SK-N-SH treated with all-trans-retinoic acid at 6 μM for 48 hours (cell line): Measurements from ENCODE around the gene PRDM11.

Experiments used
- ATAC-seq: fragments of 200-7000 bp; cut with Tn5 transposase; 3 replicates; pipeline ENCODE4 v1.9.1; 2020; ENCODE audit warnings: mild to moderate bottlenecking, moderate library complexity
- BACH2 ChIP-seq: fragments of 250-450 bp; sonication (Bioruptor Pico); IDR thresholded peaks from 2 replicates; pipeline ENCODE4 v1.9.0; 2021; ENCODE audit warnings: mild to moderate bottlenecking, borderline replicate concordance
- CREB5 ChIP-seq: fragments of 250-450 bp; sonication (Bioruptor Pico); IDR thresholded peaks from 2 replicates; pipeline ENCODE4 v1.5.1; 2020; ENCODE audit warnings: low read depth, mild to moderate bottlenecking, moderate library complexity
- ESRRG ChIP-seq: fragments of 250-450 bp; sonication (Bioruptor Pico); IDR thresholded peaks from 2 replicates; pipeline ENCODE4 v1.6.1; 2021; ENCODE audit warnings: mild to moderate bottlenecking
- GLIS3 ChIP-seq: fragments of 250-450 bp; sonication (Bioruptor Pico); IDR thresholded peaks from 2 replicates; pipeline ENCODE4 v1.5.0; 2020; ENCODE audit warnings: mild to moderate bottlenecking, moderate library complexity
- ISL1 ChIP-seq: fragments of 250-450 bp; sonication (Bioruptor Pico); IDR thresholded peaks from 2 replicates; pipeline ENCODE4 v2.1.2; 2022; ENCODE audit warnings: mild to moderate bottlenecking, moderate library complexity
- POU6F1 ChIP-seq: fragments of 250-450 bp; sonication (Bioruptor Pico); IDR thresholded peaks from 2 replicates; pipeline ENCODE4 v1.8.0; 2021; ENCODE audit warnings: low read depth, mild to moderate bottlenecking, moderate library complexity, borderline replicate concordance
- PPARA ChIP-seq: fragments of 250-450 bp; sonication (Bioruptor Pico); IDR thresholded peaks from 2 replicates; pipeline ENCODE4 v1.5.0; 2020; ENCODE audit warnings: mild to moderate bottlenecking, borderline replicate concordance
- RARB ChIP-seq: fragments of 250-450 bp; sonication (Bioruptor Pico); IDR thresholded peaks from 2 replicates; pipeline ENCODE4 v1.8.0; 2021; ENCODE audit warnings: mild to moderate bottlenecking, moderate library complexity
- TCF4 ChIP-seq: fragments of 250-450 bp; sonication (Bioruptor Pico); IDR thresholded peaks from 2 replicates; pipeline ENCODE4 v1.8.0; 2021; ENCODE audit warnings: mild to moderate bottlenecking, moderate library complexity, borderline replicate concordance
- ZC3H10 ChIP-seq: fragments of 250-450 bp; sonication (Bioruptor Pico); IDR thresholded peaks from 2 replicates; pipeline ENCODE4 v1.5.1; 2021; ENCODE audit warnings: mild to moderate bottlenecking, moderate library complexity
- ZFP3 ChIP-seq: fragments of 250-450 bp; sonication (Bioruptor Pico); IDR thresholded peaks from 2 replicates; pipeline ENCODE4 v1.5.0; 2020; ENCODE audit warnings: mild to moderate bottlenecking, moderate library complexity
- ZFP30 ChIP-seq: fragments of 450-650 bp; formaldehyde crosslinking; IDR thresholded peaks from 2 replicates; pipeline ENCODE4 v1.5.0; 2022; ENCODE audit warnings: mild to moderate bottlenecking, moderate library complexity
- TF ChIP-seq, protein P1 (sequence below): fragments of 250-450 bp; sonication (Bioruptor Pico); IDR thresholded peaks from 2 replicates; pipeline ENCODE4 v1.8.0; 2020; ENCODE audit warnings: mild to moderate bottlenecking, moderate library complexity, borderline replicate concordance
- TF ChIP-seq, protein P2 (sequence below): fragments of 250-450 bp; sonication (Bioruptor Pico); IDR thresholded peaks from 2 replicates; pipeline ENCODE4 v1.5.1; 2021; ENCODE audit warnings: mild to moderate bottlenecking, moderate library complexity
- TF ChIP-seq, protein P3 (sequence below): fragments of 250-450 bp; sonication (Bioruptor Pico); IDR thresholded peaks from 2 replicates; pipeline ENCODE4 v1.5.0; 2020; ENCODE audit warnings: mild to moderate bottlenecking, moderate library complexity

PRDM11 gene

DNA sequence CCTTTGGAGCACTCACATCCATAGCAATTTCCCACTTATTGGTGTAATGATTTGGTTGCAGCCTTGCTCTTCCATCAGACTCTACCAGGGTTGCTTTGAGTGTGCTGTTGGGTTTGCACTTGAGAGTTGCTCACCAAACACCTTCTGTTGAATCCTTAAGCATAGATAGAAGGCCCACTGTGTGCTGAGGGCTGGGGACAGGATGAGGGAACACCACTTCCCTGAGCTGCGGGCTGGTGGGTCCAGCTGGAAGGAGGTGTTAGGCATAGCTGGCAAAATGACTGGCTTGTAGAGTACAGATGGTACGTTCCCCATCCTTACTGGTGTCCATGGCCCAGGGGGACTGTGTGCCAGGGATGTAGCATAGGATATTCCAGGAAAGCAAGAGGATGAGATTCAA lies 3.9 kb downstream of the PRDM11 start:
- TF ChIP-seq, protein P1, sequence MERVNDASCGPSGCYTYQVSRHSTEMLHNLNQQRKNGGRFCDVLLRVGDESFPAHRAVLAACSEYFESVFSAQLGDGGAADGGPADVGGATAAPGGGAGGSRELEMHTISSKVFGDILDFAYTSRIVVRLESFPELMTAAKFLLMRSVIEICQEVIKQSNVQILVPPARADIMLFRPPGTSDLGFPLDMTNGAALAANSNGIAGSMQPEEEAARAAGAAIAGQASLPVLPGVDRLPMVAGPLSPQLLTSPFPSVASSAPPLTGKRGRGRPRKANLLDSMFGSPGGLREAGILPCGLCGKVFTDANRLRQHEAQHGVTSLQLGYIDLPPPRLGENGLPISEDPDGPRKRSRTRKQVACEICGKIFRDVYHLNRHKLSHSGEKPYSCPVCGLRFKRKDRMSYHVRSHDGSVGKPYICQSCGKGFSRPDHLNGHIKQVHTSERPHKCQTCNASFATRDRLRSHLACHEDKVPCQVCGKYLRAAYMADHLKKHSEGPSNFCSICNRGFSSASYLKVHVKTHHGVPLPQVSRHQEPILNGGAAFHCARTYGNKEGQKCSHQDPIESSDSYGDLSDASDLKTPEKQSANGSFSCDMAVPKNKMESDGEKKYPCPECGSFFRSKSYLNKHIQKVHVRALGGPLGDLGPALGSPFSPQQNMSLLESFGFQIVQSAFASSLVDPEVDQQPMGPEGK (CRISPR knock-in tag) = no peak
- TF ChIP-seq BACH2 = no peak
- no peak for ATAC-seq

- ATAC-seq = no peak
- TF ChIP-seq CREB5 (CRISPR knock-in tag) (no peak), PPARA (no peak), RARB (CRISPR knock-in tag) (no peak), ZFP3 (CRISPR knock-in tag) (no peak), POU6F1 (no peak), ESRRG (CRISPR knock-in tag) (no peak)
- TF ChIP-seq, protein P2, sequence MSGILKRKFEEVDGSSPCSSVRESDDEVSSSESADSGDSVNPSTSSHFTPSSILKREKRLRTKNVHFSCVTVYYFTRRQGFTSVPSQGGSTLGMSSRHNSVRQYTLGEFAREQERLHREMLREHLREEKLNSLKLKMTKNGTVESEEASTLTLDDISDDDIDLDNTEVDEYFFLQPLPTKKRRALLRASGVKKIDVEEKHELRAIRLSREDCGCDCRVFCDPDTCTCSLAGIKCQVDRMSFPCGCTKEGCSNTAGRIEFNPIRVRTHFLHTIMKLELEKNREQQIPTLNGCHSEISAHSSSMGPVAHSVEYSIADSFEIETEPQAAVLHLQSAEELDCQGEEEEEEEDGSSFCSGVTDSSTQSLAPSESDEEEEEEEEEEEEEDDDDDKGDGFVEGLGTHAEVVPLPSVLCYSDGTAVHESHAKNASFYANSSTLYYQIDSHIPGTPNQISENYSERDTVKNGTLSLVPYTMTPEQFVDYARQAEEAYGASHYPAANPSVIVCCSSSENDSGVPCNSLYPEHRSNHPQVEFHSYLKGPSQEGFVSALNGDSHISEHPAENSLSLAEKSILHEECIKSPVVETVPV = no peak
- TF ChIP-seq, protein P3, sequence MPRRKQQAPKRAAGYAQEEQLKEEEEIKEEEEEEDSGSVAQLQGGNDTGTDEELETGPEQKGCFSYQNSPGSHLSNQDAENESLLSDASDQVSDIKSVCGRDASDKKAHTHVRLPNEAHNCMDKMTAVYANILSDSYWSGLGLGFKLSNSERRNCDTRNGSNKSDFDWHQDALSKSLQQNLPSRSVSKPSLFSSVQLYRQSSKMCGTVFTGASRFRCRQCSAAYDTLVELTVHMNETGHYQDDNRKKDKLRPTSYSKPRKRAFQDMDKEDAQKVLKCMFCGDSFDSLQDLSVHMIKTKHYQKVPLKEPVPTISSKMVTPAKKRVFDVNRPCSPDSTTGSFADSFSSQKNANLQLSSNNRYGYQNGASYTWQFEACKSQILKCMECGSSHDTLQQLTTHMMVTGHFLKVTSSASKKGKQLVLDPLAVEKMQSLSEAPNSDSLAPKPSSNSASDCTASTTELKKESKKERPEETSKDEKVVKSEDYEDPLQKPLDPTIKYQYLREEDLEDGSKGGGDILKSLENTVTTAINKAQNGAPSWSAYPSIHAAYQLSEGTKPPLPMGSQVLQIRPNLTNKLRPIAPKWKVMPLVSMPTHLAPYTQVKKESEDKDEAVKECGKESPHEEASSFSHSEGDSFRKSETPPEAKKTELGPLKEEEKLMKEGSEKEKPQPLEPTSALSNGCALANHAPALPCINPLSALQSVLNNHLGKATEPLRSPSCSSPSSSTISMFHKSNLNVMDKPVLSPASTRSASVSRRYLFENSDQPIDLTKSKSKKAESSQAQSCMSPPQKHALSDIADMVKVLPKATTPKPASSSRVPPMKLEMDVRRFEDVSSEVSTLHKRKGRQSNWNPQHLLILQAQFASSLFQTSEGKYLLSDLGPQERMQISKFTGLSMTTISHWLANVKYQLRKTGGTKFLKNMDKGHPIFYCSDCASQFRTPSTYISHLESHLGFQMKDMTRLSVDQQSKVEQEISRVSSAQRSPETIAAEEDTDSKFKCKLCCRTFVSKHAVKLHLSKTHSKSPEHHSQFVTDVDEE (CRISPR knock-in tag) = no peak
Measured at GRCh38 chr11:45150943-45151342, 4.5 kb downstream of the PRDM11 start.

DNA sequence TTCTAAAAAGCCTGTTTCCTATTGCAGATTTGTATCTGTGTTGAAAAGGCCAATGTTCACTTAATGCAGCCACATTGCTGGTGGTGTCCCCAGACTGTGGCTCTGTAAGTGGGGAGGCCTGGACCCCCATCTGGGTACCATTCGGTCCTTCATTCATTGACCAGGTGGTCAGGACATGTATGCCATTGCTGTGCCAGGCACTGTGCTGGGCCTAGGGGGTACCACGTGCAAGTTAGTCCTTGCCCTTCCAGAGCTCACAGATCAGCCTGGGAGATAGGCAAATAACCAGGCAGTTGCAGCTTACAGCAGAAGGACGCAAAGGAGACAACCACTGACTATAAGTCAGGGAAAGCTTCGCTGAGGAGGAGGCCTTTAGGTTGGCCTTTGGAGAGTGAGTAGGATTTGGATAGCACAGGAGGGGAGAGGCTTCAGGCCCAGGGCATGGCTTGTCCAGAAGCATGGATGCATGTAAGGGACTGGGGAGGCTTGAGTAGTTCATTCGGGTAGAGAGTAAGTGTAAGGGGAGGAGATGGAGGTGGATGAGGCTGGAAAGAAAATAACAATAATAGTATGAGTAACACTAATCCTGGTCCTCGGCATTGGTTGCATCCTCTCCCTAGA lies 5.0 kb downstream of the PRDM11 start:
- TF ChIP-seq TCF4 (CRISPR knock-in tag) = no peak
- no peak for ATAC-seq

GRCh38 chr11:45152740-45153595 lies 6.5 kb downstream of the PRDM11 start:
- no peak for ATAC-seq
- TF ChIP-seq ISL1 (CRISPR knock-in tag) (no peak), TCF4 (CRISPR knock-in tag) (no peak), ZFP30 (no peak), RARB (CRISPR knock-in tag) (no peak), GLIS3 (CRISPR knock-in tag) (no peak), POU6F1 (no peak), ZC3H10 (CRISPR knock-in tag) (no peak)
- TF ChIP-seq, protein P1 (CRISPR knock-in tag) = no peak
